Calu3 (cell line): ENCODE measurements around the gene TM6SF1. TPM values are rescaled to one million over a fixed set of nuclear protein-coding genes. Genes with fewer than 3 reads are reported as not detected.

ENCODE experiments used
- BruUV-seq: library from RNA; stranded (reverse); fragments of 400-500 nt; replicated peaks from 2 replicates; lab custom pipeline; 2021; lab: Mats Ljungman, UMichigan
- CTCF ChIA-PET: fragments of 300-600 bp; sonication (Branson Sonifier 250); formaldehyde crosslinking; loops from one replicate; lab custom pipeline; 2022; ENCODE audit warnings: antibody characterized with exemption; lab: Charles Lee
- DNase-seq: peaks from one replicate; pipeline ENCODE4 v3.0.0; 2022
- H3K27ac Mint-ChIP-seq: one replicate; pipeline ENCODE4 v1.8.0; 2022; ENCODE audit warnings: mixed read lengths; ENCODE audit not compliant: unreplicated experiment
- H3K27me3 Mint-ChIP-seq: one replicate; pipeline ENCODE4 v1.8.0; 2022; ENCODE audit warnings: mixed read lengths; ENCODE audit not compliant: unreplicated experiment
- H3K36me3 Mint-ChIP-seq: one replicate; pipeline ENCODE4 v1.8.0; 2022; ENCODE audit warnings: mild to moderate bottlenecking, moderate library complexity, mixed read lengths; ENCODE audit not compliant: insufficient read depth, unreplicated experiment
- H3K4me1 Mint-ChIP-seq: one replicate; pipeline ENCODE4 v1.8.0; 2022; ENCODE audit warnings: mild to moderate bottlenecking, low read depth, mixed read lengths; ENCODE audit not compliant: unreplicated experiment
- H3K4me3 Mint-ChIP-seq: one replicate; pipeline ENCODE4 v1.8.0; 2022; ENCODE audit warnings: mild to moderate bottlenecking, low read depth, moderate library complexity, mixed read lengths; ENCODE audit not compliant: unreplicated experiment
- H3K9me3 Mint-ChIP-seq: one replicate; pipeline ENCODE4 v1.8.0; 2022; ENCODE audit warnings: low read depth, mixed read lengths; ENCODE audit not compliant: unreplicated experiment
- intact Hi-C: fragments of 100-400 bp; cut with micrococcal nuclease; formaldehyde crosslinking; loops from one replicate; pipeline ENCODE4 v1.10.0; 2022; ENCODE audit not compliant: unreplicated experiment
- total RNA-seq: library from RNA; stranded (reverse); gene quantifications from 2 replicates; pipeline ENCODE4 v1.2.3, GENCODE V29; 2022
- TF ChIP-seq, protein P1 (sequence below): fragments of 200-600 bp; IDR thresholded peaks from one replicate; pipeline ENCODE4 v1.8.0; 2022; ENCODE audit warnings: antibody characterized with exemption; ENCODE audit not compliant: unreplicated experiment

Gene TM6SF1
- total RNA-seq, 1 experiment from 2014 or later: not detected

DNA sequence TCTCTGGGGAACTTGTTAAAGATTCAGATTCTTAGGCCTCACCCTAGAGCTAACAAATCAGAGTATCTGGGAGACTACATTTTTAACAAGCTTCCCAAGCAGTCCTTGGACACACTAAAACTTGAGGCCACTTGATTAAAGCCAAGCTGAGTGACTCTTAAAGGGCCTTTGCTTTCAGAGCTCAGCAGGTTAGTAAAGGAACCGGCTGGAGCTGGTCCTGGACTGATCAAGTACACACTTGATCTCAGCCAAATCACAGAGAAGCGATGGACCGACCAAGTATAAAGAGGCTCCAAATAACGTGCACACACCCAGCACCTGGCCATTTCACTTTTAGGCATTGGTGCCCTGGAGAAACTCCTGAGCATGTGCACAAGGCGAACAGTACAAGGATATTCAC is 12.9 kb upstream of the TM6SF1 start:
- no peak overlapping the region for H3K4me3 Mint-ChIP-seq
- no peaks in the 10 kb centered on the region for H3K36me3 Mint-ChIP-seq
- TF ChIP-seq, protein P1, sequence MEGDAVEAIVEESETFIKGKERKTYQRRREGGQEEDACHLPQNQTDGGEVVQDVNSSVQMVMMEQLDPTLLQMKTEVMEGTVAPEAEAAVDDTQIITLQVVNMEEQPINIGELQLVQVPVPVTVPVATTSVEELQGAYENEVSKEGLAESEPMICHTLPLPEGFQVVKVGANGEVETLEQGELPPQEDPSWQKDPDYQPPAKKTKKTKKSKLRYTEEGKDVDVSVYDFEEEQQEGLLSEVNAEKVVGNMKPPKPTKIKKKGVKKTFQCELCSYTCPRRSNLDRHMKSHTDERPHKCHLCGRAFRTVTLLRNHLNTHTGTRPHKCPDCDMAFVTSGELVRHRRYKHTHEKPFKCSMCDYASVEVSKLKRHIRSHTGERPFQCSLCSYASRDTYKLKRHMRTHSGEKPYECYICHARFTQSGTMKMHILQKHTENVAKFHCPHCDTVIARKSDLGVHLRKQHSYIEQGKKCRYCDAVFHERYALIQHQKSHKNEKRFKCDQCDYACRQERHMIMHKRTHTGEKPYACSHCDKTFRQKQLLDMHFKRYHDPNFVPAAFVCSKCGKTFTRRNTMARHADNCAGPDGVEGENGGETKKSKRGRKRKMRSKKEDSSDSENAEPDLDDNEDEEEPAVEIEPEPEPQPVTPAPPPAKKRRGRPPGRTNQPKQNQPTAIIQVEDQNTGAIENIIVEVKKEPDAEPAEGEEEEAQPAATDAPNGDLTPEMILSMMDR: no peak
- BruUV-seq: no TSS peak
- H3K4me1 Mint-ChIP-seq: peaks cover 3% of the 10 kb centered on the region
- DNase-seq: no peak
- peaks cover 2% of the 10 kb centered on the region for H3K9me3 Mint-ChIP-seq
- H3K27ac Mint-ChIP-seq: no peak overlapping the region
- peaks cover 42% of the 10 kb centered on the region for H3K27me3 Mint-ChIP-seq
- intact Hi-C loops: no loop called here
- CTCF ChIA-PET: no interaction called here

DNA sequence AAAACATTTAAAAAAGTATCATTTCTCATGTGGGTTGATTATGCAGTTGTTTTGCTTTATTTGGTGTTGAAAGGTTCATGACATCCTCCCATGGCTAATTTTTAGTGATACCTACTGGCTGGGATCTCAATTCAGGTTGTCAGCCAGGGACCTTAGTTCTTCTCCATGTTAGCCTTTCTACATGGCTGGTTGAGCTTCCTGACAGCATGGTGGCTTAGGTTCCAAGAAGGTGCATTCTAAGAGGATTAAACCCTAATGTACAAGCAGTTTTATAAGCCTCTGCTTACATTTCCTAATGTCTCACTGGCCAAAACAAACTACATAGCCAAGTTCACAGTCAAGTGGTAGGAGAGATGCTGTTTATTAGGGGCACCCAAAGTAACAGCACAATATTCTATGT is 9.4 kb upstream of the TM6SF1 start:
- TF ChIP-seq, protein P1: no peak
- Mint-ChIP-seq H3K27me3 (peaks cover 76% of the 10 kb centered on the region), H3K4me3 (no peak overlapping the region), H3K36me3 (no peaks in the 10 kb centered on the region), H3K9me3 (peaks cover 2% of the 10 kb centered on the region), H3K27ac (no peak overlapping the region), H3K4me1 (peaks cover 7% of the 10 kb centered on the region)
- CTCF ChIA-PET: interaction anchor here (0.5 kb wide), 1 partner anchor 22 kb away, joined by 5 read pairs; no protein-coding TSS in a partner anchor
- intact Hi-C loops: no loop called here
- BruUV-seq: no TSS peak
- no peak for DNase-seq

DNA sequence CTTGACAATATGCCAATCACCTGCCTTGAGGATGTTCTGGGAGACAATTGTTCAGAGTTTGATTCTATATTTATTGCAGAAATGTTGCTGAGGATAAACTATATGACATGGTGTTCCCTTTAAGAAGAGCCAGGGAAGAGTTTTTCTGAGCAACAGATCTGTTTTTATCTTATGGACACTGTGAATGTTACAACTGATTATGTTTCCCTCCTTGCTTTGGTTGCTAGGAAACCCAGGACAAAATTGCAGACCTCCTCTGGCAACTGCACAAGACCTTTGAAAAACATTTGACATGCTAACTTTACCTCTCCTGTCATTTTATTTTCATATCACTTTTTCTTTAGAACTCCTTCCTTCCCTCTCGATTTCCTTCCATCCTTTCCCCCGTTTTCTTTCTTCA is 8.2 kb upstream of the TM6SF1 start:
- no peak for DNase-seq
- H3K9me3 Mint-ChIP-seq: peaks cover 2% of the 10 kb centered on the region
- peaks cover 76% of the 10 kb centered on the region for H3K27me3 Mint-ChIP-seq
- no peak overlapping the region for H3K4me3 Mint-ChIP-seq
- H3K27ac Mint-ChIP-seq: no peak overlapping the region
- TF ChIP-seq, protein P1: no peak
- intact Hi-C loops: no loop called here
- no TSS peak for BruUV-seq
- H3K36me3 Mint-ChIP-seq: no peaks in the 10 kb centered on the region
- CTCF ChIA-PET: no interaction called here
- peaks cover 7% of the 10 kb centered on the region for H3K4me1 Mint-ChIP-seq

DNA sequence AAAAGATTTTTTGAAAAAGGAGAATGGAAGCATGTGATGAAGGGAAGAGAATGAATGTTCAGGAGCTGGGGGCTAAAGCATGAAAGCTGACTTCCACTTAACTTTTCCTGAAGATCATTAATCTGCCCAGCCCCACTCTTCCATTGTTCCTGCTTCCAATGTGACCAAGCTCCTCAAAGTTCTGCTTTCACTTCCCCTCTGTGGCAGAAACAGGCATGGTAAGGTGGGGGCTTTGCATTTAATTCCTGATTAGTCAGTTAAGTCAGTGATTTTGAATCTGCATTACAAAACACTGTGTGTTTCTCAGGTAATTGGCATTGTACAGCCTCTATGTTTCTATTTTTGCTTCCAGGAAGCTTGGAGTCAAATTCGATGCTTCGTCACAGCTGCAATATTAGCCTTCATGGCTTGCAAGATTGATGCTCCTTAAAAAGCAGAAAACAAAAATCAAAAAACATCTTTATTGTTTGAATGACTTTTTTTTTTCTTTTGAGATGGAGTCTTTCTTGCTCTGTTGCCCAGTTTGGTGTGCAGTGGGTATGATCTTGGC is 7.3 kb upstream of the TM6SF1 start:
- CTCF ChIA-PET: no interaction called here
- no TSS peak for BruUV-seq
- Mint-ChIP-seq H3K4me1 (peaks cover 7% of the 10 kb centered on the region), H3K27ac (no peak overlapping the region), H3K36me3 (peaks cover under 1% of the 10 kb centered on the region), H3K9me3 (peaks cover 2% of the 10 kb centered on the region), H3K27me3 (peaks cover 76% of the 10 kb centered on the region), H3K4me3 (no peak overlapping the region)
- intact Hi-C loops: no loop called here
- TF ChIP-seq, protein P1: no peak
- no peak for DNase-seq
